Stimulated activated naive CD8-positive, alpha-beta T cell treated with anti-CD3 and anti-CD28 coated beads, Interleukin-15, amount 100 ng/mL, for 72 hours (primary cell): Measurements from ENCODE around the gene DEF6.

Experiments used
- ATAC-seq: fragments of 150-1000 bp; cut with Tn5 transposase; 2 replicates; pipeline ENCODE4 v1.10.0; 2021; ENCODE audit warnings: mild to moderate bottlenecking, moderate library complexity
- DNase-seq, 2 donors: peaks; one replicate each; pipeline ENCODE4 v3.0.0; 2021 to 2022
- H3K27ac Mint-ChIP-seq, 2 donors: one replicate each; pipeline ENCODE4 v1.8.0; 2022; ENCODE audit warnings: mild to moderate bottlenecking in 2 of 2, mixed read lengths in 2 of 2, moderate library complexity in 2 of 2
- H3K27me3 Mint-ChIP-seq: one replicate; pipeline ENCODE4 v1.8.0; 2022; ENCODE audit warnings: mixed read lengths
- H3K4me1 Mint-ChIP-seq: one replicate; pipeline ENCODE4 v1.8.0; 2022; ENCODE audit warnings: mild to moderate bottlenecking, mixed read lengths
- H3K4me3 Mint-ChIP-seq, 2 donors: one replicate each; pipeline ENCODE4 v1.8.0; 2022; ENCODE audit warnings: mild to moderate bottlenecking in 2 of 2, mixed read lengths in 2 of 2, moderate library complexity in 1 of 2
- H3K9me3 Mint-ChIP-seq, 2 donors: one replicate each; pipeline ENCODE4 v1.8.0; 2022; ENCODE audit warnings: mixed read lengths in 2 of 2

DEF6 gene

DNA sequence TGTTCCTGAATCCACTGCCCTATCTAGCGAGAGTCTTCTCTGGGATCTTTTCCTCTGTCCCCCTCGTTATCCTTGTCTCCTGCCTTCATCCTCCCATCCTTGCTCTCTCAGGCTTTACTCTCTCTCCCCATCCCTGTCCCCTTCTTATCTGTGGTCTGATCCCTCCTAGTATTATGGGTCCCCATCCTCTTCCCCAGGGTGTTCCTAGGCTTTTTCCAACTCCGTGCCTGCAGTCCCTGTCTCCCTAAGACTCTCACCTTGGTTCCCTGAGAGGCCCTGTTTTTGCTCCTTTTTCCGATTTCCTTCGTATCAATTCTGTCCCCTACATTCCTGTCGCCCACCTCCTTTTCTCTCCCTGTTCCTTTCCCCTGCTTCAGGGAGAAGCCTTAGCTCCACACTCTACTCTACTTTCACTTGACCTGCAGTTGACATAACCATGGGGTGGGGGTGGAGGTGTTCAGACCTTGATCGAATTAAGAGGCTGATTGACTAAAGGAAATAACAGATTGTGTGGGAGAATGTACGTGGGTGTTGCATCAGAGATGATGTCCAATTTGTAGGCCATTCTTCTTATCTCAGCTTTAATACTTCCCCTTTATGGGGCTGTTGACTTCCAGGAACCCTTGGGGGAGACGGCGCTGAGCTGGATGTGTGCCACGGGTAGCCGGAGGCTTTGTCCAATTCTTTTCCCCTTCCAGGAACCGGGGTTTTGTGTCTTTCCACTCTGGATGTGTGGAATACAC lies 45.6 kb downstream of the DEF6 start:
- no peak for ATAC-seq
- no peak for DNase-seq
- Mint-ChIP-seq H3K27ac (peak overlapping the region; percentile 80 to 89), H3K4me3 (peak overlapping the region; percentile 92 to 94), H3K27me3 (no peaks in the 10 kb centered on the region), H3K9me3 (no peaks in the 10 kb centered on the region), H3K4me1 (peaks cover 45% of the 10 kb centered on the region)

DNA sequence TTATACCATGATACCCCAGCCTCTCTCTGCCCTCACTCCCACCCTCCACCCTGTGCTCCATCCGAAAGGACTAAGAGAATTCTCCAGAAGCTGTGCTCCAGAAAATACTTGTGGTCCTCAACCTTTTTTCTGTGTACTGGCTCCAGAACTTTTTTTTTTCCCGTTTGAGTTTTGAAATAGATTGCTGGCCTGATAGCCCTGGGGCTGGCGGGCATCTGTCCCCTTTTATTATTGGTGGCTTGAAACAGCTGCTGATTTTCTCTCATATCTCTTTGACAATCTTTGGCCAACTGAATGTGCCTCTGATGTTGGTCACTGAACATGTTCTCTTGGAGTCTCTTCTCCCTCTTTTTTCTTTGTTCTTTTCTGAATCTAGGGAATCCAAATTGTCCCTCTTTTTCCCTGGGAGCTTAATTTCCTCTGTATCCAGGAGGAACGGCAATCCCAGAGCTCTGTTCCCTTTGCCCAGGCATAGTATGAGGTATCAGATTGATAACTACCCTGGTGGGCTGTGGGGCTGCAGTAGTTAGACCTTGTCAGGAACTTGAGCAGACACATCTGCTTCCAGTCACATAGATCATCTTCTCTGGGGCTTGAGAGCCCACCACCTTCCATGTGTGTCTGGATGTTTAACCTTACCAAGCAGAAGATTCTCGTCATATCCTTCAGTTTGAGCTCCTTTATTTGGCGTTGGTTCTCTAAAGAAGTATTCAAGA lies 46.4 kb downstream of the DEF6 start:
- DNase-seq (no peak), ATAC-seq (no peak)
- H3K27me3 Mint-ChIP-seq = no peaks in the 10 kb centered on the region
- H3K9me3 Mint-ChIP-seq = no peaks in the 10 kb centered on the region
- H3K27ac Mint-ChIP-seq = peak overlapping the region in 1 of 2 donors; percentile 89
- H3K4me3 Mint-ChIP-seq = peak overlapping the region; percentile 92 to 94
- H3K4me1 Mint-ChIP-seq = peaks cover 52% of the 10 kb centered on the region

DNA sequence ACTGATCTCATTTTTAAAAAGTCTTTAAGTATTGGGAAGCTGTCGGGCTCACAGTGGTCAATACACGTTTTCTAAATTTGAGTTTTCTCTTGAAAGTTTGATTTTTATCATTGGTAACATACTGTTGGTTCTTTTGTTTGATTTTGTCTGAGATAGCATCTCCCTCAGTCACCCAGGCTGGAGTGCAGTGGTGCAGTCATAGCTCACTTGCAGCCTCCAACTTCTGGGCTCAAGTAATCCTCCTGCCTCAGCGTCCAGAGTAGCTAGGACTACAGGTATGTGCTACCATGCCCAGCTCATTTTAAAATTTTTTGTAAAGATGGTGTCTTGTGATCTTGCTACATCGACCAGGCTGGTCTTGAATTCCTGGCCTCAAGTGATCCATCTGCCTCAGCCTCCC lies 53.8 kb downstream of the DEF6 start:
- DNase-seq (no peak), ATAC-seq (no peak)
- Mint-ChIP-seq H3K4me3 (no peak overlapping the region), H3K27ac (no peak overlapping the region), H3K27me3 (no peaks in the 10 kb centered on the region), H3K9me3 (no peaks in the 10 kb centered on the region), H3K4me1 (peaks cover 64% of the 10 kb centered on the region)

DNA sequence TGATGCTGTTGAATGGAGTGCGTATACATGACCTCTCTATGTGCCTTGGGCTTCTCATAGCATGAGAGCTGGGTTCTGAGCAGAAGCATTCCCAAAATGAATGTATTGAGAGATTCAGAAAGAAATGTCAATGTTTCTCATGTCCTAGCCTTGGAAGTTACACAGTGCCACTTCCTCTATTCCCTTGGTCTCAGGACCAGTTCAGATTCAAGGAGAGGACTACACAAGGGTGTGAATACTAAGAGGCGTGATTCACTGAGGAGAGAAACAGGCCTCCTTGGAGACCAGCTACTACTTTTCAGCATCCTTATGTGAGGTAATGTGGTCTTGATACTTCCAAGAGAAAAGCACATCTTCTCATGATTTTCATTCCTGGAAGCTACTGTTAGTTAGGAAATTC lies 55.1 kb downstream of the DEF6 start:
- H3K27ac Mint-ChIP-seq = peak overlapping the region in 1 of 2 donors; percentile 56
- no peaks in the 10 kb centered on the region for H3K9me3 Mint-ChIP-seq
- peaks cover 63% of the 10 kb centered on the region for H3K4me1 Mint-ChIP-seq
- DNase-seq (no peak), ATAC-seq (no peak)
- no peaks in the 10 kb centered on the region for H3K27me3 Mint-ChIP-seq
- H3K4me3 Mint-ChIP-seq = no peak overlapping the region

DNA sequence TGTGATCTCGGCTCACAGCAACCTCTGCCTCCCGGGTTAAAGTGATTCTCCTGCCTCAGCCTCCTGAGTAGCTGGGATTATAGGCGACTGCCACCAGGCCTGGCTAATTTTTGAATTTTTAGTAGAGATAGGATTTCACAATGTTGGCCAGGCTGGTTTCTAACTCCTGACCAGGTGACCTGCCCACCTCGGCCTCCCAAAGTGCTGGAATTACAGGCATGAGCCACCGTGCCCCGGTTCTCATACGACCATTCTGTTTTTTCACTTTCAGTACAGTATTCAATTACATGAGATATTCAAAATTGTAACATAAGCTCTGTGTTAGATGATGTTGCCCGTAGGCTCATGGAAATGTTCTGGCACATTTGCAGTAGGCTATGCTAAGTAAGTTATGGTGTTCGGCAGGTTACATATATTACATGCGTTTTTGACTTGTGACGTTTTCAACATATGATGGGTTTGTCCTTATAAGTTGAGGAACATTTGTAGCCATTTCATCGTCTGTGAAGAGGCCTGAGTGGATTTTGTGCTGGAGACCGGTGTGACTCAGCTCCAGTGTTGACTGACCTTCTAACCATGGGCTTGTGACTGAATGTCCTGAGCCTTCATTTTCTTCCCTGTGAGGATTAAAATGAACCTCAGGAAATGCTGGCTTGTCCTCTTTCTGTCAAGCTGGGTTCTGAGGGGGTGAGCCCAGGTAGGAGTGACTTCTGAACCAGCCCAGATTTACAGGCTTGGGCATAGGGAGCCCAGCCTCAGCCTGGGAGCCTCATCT lies 56.9 kb downstream of the DEF6 start:
- Mint-ChIP-seq H3K27me3 (no peaks in the 10 kb centered on the region), H3K4me1 (peaks cover 63% of the 10 kb centered on the region), H3K27ac (no peak overlapping the region), H3K9me3 (no peaks in the 10 kb centered on the region), H3K4me3 (no peak overlapping the region)
- ATAC-seq (no peak), DNase-seq (no peak)

DNA sequence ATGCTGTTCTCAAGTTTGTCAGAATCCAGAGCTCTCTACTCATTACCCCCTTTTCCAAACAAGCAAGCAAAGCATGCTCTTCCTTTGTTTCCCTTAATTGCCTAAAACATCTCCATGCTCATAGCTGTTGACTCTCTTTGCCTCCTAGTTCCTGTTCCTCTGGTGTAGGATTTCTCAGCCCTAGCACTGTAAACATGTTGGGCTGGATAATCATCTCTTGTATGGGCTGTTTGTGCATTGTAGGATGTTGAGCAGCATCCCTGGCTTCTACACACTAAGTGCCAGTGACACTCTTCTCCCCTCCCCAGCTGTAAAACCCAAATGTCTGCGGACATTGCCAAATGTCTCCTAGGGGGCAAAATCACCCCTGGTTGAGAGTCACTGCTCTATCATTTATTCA lies 58.8 kb downstream of the DEF6 start:
- H3K4me1 Mint-ChIP-seq = peaks cover 68% of the 10 kb centered on the region
- H3K9me3 Mint-ChIP-seq = no peaks in the 10 kb centered on the region
- no peak overlapping the region for H3K27ac Mint-ChIP-seq
- no peaks in the 10 kb centered on the region for H3K27me3 Mint-ChIP-seq
- H3K4me3 Mint-ChIP-seq = no peak overlapping the region
- no peak for ATAC-seq
- no peak for DNase-seq

DNA sequence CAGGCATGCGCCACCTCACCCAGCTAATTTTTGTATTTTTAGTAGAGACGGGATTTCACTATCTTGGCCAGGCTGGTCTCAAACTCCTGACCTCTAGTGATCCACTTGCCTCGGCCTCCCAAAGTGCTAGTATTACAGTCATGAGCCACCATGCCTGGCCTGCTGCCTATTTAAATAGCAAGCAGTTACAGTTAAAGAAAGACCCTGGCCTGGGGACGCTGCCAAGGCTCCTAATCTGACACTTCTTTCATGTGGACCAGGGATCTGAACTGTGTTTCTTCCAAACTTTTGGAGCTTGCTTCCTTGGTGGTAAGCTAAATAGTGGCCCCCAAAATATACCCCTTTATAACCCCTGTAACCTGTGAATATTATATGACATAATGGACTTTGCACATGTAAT lies 60.1 kb downstream of the DEF6 start:
- DNase-seq (no peak), ATAC-seq (no peak)
- Mint-ChIP-seq H3K4me3 (no peak overlapping the region), H3K9me3 (no peaks in the 10 kb centered on the region), H3K4me1 (peaks cover 77% of the 10 kb centered on the region), H3K27ac (no peak overlapping the region), H3K27me3 (no peaks in the 10 kb centered on the region)

DNA sequence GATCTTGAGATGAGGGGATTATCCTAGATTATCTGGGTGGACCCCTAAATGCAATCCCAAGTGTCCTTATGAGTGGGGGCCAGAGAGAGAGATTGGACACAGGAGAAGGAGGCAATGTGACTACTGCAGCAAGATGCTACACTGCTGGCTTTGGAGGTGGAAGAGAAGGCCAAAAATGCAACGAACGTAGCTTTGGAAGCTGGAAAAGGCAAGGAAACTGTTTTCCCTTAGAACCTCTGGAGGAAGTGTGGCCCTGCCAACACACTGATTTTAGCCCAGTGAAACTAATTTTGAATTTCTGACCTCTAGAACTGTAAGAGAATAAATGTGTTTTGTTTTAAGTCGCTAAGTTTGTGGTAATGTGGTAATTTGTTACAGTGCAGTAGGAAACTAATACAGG lies 60.5 kb downstream of the DEF6 start:
- ATAC-seq (no peak), DNase-seq (no peak)
- H3K9me3 Mint-ChIP-seq = no peaks in the 10 kb centered on the region
- no peak overlapping the region for H3K27ac Mint-ChIP-seq
- H3K4me1 Mint-ChIP-seq = peaks cover 77% of the 10 kb centered on the region
- H3K4me3 Mint-ChIP-seq = no peak overlapping the region
- no peaks in the 10 kb centered on the region for H3K27me3 Mint-ChIP-seq

DNA sequence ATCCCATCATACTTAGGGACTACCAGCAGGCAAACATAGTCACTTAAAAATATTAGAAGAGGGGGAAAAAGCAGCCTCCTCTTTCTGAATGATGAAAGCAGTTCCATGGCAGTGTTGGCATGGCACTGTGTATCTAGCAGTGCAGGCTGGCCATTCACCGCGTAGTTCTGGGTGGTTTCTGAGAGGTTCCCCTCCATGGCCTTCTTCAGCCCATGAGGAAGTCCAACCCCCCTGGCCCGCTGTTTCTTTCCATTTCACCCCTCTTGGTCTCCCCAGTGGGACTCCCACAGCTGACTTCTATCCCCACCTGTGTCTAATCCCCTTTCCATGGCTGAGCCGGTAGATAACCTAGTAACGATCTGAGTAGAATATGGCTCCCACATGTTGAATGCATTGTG lies 61.7 kb downstream of the DEF6 start:
- H3K4me3 Mint-ChIP-seq = no peak overlapping the region
- no peaks in the 10 kb centered on the region for H3K9me3 Mint-ChIP-seq
- no peak overlapping the region for H3K27ac Mint-ChIP-seq
- DNase-seq (no peak), ATAC-seq (no peak)
- no peaks in the 10 kb centered on the region for H3K27me3 Mint-ChIP-seq
- peaks cover 78% of the 10 kb centered on the region for H3K4me1 Mint-ChIP-seq

DNA sequence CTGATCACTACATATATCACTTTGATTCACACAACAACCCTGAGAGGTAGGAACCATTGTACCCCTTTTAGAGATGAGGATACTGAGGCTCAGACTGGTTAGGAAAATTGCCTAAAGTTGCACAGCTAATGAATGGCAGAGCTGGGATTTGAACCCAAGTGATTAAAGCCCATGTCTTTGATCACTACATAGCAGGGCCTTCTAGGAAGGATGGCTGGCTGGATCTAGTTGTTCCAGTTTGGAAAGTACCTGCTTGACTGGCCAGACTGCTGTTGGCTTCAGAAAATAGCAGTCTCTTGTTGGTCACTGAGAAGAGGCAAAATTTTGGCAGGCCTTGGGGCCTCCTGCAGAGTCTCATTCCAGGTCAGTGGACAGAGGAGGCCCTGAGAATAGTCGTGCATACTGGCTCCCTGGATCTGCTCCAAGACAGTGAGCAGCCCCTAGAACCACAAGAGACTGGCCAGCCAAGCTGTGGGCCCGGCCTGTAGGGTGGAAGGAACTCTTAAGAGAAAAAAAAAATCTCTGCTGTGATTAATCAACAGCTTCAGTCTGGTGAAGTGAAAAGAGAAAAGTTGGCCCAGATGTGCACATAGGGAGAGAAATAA lies 62.2 kb downstream of the DEF6 start:
- H3K27ac Mint-ChIP-seq = no peak overlapping the region
- no peak for ATAC-seq

DNA sequence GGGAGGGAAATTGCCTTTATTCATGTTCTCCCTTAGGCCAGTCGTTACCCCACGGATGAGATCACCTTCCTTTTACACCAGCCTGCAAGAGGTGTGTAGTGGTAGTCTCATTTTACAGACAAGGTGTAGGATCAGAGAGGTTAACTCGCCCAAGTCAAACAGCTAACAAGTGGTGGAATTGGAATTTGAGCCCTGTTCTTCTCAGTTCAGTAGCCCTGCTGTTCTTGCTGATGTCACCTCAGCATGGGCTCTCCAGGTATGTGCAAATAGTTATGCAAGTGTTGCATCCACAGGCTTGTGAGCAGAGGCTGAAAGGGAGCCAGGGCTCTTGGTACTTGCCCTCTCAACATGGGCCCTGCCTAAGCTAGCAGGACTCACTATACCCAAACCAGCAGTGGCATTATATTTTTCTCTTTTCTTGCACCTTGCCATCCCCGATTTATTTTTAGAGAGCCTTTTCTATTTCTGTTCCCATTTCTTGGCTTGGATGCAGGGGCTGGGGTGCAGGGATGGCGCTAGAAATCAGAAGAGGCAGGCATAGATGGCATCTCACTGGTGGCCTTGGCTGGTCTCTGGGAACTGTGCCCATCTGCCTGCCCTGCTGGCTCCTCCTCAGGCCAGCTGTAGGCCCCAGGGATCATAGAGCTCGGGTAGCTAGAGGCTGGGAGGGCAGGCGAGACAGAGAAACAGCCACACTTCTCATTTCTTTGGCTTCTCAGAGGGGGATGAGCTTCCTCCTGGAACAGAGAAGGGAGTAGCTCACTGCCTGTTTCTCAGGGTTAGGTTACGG lies 62.9 kb downstream of the DEF6 start:
- Mint-ChIP-seq H3K4me1 (peaks cover 74% of the 10 kb centered on the region), H3K4me3 (no peak overlapping the region), H3K9me3 (no peaks in the 10 kb centered on the region), H3K27me3 (no peaks in the 10 kb centered on the region), H3K27ac (no peak overlapping the region)
- ATAC-seq (no peak), DNase-seq (no peak)

More for the DNA sequence above, 62.2 kb downstream of the DEF6 start:
- peaks cover 74% of the 10 kb centered on the region for H3K4me1 Mint-ChIP-seq
- no peaks in the 10 kb centered on the region for H3K9me3 Mint-ChIP-seq
- DNase-seq = no peak
- no peaks in the 10 kb centered on the region for H3K27me3 Mint-ChIP-seq
- H3K4me3 Mint-ChIP-seq = no peak overlapping the region

DNA sequence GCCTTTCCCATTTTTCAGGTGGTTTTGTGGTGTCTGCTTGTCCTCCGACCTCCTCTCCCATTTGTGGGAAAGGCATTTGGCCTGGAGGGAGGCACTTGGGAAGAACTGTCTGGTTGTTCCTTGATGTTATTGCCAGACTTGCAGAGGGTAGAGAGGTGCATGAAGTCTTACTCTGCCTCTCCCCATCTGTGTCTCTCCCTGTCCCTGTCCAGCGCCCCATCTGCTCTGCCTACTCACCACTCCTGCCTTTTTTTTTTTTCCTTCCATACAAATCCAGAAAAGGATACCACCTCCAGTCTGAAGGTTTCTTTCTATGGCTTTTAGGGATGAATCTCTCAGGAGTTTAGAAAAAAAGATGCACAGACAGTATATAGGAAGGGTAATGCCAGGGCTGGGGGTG lies 64.6 kb downstream of the DEF6 start:
- H3K27ac Mint-ChIP-seq = peak overlapping the region in 1 of 2 donors; percentile 49
- DNase-seq (no peak), ATAC-seq (no peak)
- peaks cover 77% of the 10 kb centered on the region for H3K4me1 Mint-ChIP-seq
- H3K27me3 Mint-ChIP-seq = no peaks in the 10 kb centered on the region
- H3K9me3 Mint-ChIP-seq = no peaks in the 10 kb centered on the region
- H3K4me3 Mint-ChIP-seq = no peak overlapping the region

DNA sequence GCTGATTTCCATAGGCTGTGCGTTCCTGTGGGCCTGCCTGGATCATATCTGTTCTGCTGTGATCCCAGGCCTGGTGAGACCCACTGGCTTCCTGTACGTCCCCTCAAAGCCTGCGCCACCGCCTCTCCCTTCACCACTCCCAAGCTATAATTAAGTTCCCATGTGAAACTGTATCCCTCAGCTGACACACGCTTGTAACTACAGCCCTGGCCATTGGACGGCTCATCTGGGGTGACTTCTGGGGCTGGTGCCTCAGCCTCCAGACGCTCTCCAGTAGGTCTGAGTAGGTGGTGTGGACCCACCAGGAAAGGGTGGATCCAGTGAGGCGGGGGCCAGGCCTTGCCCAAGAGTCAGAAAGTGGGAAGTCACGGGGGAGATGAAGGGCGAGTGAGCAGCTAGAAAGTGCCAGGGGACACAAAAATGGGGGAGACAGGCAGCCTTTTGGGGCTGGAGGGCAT lies 65.7 kb downstream of the DEF6 start:
- ATAC-seq = no peak
- no peak for DNase-seq
- H3K4me1 Mint-ChIP-seq = peaks cover 79% of the 10 kb centered on the region

DNA sequence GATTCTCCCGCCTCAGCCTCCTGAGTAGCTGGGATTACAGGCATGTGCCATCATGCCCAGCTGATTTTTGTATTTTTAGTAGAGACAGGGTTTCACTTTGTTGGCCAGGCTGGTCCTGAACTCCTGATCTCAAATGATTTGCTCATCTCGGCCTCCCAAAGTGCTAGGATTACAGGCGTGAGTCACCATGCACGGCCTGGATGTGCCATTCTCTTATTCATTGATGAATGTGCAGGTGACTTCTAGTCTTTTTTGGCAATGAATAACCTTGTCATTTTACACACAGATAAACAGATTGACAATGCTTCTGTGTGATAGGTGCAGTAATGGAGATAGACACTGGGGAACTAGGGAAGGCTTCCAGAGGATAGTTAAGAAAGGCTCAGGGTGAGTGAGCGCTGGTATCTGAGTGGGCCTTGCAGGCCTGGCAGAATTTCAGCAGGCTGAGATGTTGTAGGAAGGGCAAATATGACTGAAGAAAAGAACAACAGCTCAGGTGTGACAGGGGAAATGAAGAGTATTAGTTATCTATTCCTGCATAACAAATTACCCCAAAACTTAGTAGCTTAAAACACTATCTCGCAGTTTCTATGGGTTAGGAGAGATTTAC lies 68.1 kb downstream of the DEF6 start:
- H3K4me3 Mint-ChIP-seq = no peak overlapping the region
- ATAC-seq (no peak), DNase-seq (no peak)
- peak overlapping the region in 1 of 2 donors; percentile 41 for H3K27ac Mint-ChIP-seq
- no peaks in the 10 kb centered on the region for H3K9me3 Mint-ChIP-seq
- H3K4me1 Mint-ChIP-seq = peaks cover 79% of the 10 kb centered on the region
- no peaks in the 10 kb centered on the region for H3K27me3 Mint-ChIP-seq

More for the DNA sequence above, 65.7 kb downstream of the DEF6 start:
- H3K4me3 Mint-ChIP-seq = no peak overlapping the region
- peak overlapping the region in 1 of 2 donors; percentile 34 for H3K27ac Mint-ChIP-seq
- H3K9me3 Mint-ChIP-seq = no peaks in the 10 kb centered on the region
- no peaks in the 10 kb centered on the region for H3K27me3 Mint-ChIP-seq
